Hindlimb muscle (tissue), 1 donor: ENCODE data around the gene SPZ1. TPM values are rescaled to one million over a fixed set of nuclear protein-coding genes. Genes with fewer than 3 reads are reported as not detected.
"Not testable (repeated sequence)": the region's sequence is repeated elsewhere in the genome, so short reads cannot be mapped to it uniquely, and the experiment has no call there.

Experiments
- DNase-seq: peaks from one replicate; pipeline ENCODE4 v3.0.0-alpha.2; 2013
- polyA plus RNA-seq: library from polyadenylated mRNA; unstranded; fragments of 120-200 nt; gene quantifications from one replicate; pipeline ENCODE4 v1.2.1, GENCODE V29; 2013; ENCODE audit not compliant: insufficient read length

Gene SPZ1
- polyA plus RNA-seq, 1 donor, result not detected

- DNase-seq, result no peak
Measured at GRCh38 chr5:80339116-80339515, 19.3 kb downstream of the SPZ1 start.

DNA sequence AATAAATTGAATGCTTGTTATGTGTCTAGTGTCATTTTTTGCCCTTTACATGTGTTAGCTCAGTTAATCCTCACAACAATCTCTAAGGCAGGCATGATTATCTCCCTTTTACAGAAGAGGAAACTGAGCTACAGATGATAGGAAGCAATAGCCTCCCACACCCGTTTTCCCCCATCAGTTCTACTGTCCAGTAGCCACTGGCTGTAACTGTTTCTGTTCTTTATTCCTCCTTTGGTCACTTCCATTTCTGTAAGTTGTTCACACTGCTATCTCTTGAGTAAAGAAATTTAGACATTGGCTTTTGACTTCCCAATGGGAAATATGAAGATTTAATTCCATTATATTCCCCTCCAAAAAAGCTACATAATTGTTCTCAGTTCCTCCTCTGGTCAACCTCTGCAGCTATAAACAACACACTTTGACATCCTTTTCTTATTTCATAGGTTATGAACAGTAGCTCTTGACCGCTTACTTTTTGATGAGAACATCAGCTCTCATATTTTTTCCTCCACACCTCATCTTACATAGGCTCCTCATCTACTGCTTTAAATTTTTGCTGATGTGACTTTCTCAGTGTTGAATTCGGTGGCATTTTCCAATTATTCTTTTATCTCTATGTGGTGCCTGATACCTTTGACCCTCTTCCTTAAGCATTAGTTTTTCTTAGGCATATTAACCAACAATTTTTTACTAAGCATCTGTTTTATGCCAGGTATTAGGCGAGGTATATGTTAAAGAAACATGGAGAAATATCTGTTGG, 21.4 kb downstream of the SPZ1 start:
- DNase-seq, result no peak

DNA sequence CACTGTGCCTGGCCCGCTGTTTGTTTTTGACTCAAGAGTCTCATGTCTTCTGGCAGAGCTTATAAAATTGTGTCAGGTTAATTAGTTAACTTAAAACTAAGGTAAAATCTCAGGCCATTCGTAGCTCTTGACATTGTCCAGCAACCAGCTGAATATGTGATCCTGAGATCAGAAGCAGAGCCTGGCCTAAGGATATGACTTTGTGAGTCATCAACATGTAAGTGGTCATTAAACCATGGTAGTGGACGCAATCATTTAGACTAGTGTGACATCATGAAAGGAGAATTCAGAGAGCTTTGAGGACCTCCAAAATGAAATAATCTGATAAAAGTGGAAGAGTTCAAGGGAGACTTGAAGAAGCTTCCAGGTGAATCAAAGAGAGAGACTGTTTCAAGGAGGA, 23.3 kb downstream of the SPZ1 start:
- DNase-seq, result no peak

DNA sequence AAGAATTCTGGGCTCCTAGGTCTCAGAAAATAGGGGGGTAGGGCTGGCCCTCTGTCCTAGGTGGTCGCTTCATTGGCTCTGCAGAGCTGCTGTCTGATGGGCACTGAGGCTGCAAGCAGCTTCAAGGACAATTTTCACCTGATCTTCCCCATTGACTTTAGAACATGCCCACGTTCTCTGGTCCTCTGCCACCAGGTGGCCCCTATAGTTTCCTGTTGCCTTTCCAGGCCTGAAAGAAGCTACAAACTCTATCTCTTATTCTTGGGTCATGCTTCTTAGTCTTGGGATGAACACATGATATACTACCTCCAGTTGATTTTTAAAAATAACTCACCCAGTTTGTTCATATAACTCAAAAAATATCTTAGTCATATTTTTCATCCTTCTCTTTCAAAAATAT, 26.3 kb downstream of the SPZ1 start:
- no peak for DNase-seq

DNA sequence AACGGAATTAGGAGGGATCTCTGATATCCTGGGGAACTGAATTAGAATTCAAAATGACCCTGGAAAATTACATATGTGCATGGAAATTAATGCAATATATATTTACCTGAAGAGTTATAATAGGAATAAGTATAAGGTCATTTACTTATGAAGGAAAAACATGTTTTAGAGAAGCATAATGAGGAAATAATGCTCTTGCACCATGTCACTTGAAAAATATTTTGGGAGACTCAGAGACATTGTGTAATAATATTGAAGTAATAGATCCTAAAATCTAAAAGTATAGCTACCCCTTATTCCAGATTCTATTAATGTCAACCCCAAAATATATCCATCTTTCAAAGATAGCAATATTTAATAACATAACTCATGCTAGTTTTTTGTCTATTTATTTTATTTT, 28.4 kb downstream of the SPZ1 start:
- DNase-seq, result no peak

DNA sequence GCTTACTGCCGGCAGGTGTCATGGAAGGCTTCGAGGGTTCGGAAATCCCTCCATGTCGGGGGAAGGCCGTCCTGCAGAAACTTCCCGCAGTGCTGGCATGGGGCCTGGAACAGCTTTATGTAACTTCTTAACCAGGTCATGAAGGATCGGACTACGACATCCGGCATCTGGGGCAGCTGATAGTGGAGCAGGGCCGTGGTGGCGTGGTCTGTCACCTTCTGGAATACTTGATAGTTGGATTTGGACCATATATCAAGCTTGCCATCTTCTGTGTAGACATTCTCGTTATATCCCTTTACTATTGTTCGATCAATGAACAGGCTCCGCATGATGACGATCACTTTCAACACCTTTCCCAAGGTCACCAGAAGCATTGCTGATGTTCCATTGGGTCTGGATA, 31.2 kb downstream of the SPZ1 start:
- DNase-seq, result not testable (repeated sequence)

GRCh38 chr5:80355686-80356085, 35.9 kb downstream of the SPZ1 start:
- no peak for DNase-seq

GRCh38 chr5:80357671-80358070, 37.9 kb downstream of the SPZ1 start:
- no peak for DNase-seq

DNA sequence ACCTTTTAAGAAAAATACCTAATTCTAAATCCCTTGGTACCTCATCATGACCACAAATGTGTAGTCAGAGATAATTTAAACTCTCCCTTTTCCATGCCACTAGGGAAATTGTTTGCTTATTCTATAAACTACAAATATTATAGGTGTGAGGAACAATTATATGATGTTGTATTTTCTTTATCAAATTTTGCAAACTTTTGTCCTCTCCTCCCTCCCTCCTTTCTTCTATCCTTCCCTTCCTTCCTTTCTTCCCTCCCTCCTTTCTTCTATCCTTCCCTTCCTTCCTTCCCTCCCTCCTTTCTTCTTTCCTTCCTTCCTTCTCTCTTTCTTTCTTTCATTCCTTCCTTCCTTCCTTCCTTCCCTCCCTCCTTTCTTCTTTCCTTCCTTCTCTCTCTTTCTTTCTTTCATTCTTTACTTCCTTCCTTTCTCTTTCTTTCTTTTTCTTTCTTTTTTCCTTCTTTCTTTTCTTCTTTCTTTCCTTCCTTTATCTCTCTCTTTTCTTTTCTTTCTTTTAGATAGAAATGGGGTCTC, 41.2 kb downstream of the SPZ1 start:
- no peak for DNase-seq

DNA sequence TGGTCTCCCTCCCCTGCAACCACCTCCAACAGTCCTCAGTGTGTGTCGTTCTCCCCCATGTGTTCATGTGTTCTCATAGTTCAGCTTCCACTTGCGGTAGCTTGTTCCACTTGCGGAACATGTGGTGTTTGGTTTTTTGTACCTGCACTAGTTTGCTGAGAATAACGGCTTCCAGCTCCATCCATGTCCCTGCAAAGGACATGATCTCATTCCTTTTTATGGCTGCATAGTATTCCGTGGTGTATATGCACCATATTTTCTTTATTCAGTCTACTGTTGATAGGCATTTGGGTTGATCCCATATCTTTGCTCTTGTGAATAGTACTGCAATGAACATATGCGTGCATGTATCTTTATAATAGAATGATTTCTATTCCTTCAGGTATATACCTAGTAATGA, 45.1 kb downstream of the SPZ1 start:
- no peak for DNase-seq

GRCh38 chr5:80368661-80369480, 49.1 kb downstream of the SPZ1 start:
- DNase-seq, result no peak

- no peak for DNase-seq
Measured at GRCh38 chr5:80369521-80369920, 49.7 kb downstream of the SPZ1 start.

DNA sequence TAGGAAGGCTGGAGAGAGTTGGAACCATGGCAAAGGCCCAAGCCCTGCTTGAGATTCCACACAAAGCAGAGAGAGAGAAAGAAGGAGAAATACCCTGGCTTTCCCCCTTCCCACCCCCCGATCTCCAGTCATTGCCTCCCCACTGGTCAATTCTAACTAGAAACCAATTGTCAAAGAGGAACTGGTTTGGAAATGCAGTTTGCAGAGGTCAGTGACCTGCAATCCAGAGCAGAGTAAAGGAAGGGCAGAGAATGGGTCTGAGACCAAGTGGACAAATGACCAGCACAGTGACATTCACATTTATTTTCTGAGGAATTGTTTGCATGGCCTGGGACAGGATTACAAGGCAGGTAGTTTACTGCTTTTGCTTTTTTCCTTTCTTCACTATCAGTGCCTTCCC, 50.6 kb downstream of the SPZ1 start:
- DNase-seq, result no peak

Other genes with a start within 250 kb of the SPZ1 start
- 18.7 TPM for gene SERINC5, start 64.0 kb upstream of the SPZ1 start, polyA plus RNA-seq
- gene ZFYVE16, start 88.1 kb downstream of the SPZ1 start, polyA plus RNA-seq, result 57.5 TPM
- 5.2 TPM for gene FAM151B, start 168.1 kb downstream of the SPZ1 start, polyA plus RNA-seq